Measurements from ENCODE around the gene STAB1.
A peak's percentile ranks its signal among the peaks of the same experiment; 100 is the strongest.

The STAB1 gene

GRCh38 chr3:52479037-52479876 is 15.9 kb upstream of the STAB1 start:
- no peak for DNase-seq
- no peak for TF ChIP-seq CTCF (IDR thresholded peaks at IDR 0.05; ENCODE audit: low read depth, low read length, missing control alignments)
- H3K36me3 ChIP-seq (replicated peaks): peaks cover 64% of the 10 kb centered on the region
- H3K27ac ChIP-seq: no peak overlapping the region
- no peaks in the 10 kb centered on the region for H3K27me3 ChIP-seq (replicated peaks)
- H3K4me3 ChIP-seq (ENCODE audit: low read depth, low read length): no peak overlapping the region
- in situ Hi-C loops (cut with HindIII; ENCODE audit: low pct_ligation_motif_present, low sequenced_read_pairs): no loop called here

- H3K27me3 ChIP-seq (replicated peaks): no peaks in the 10 kb centered on the region
- no peak for TF ChIP-seq CTCF (IDR thresholded peaks at IDR 0.05; ENCODE audit: low read depth, low read length, missing control alignments)
- H3K27ac ChIP-seq: no peak overlapping the region
- H3K4me3 ChIP-seq (ENCODE audit: low read depth, low read length): no peak overlapping the region
- H3K36me3 ChIP-seq (replicated peaks): peaks cover 64% of the 10 kb centered on the region
- in situ Hi-C loops (cut with HindIII; ENCODE audit: low pct_ligation_motif_present, low sequenced_read_pairs): no loop called here
- DNase-seq: no peak
These were observed 15.1 kb upstream of the STAB1 start for GRCh38 chr3:52479877-52480575.

GRCh38 chr3:52480768-52481715 is 14.1 kb upstream of the STAB1 start:
- TF ChIP-seq CTCF (IDR thresholded peaks at IDR 0.05; ENCODE audit: low read depth, low read length, missing control alignments): no peak
- no peak for DNase-seq
- Histone ChIP-seq H3K27me3 (replicated peaks) (no peaks in the 10 kb centered on the region), H3K36me3 (replicated peaks) (peaks cover 65% of the 10 kb centered on the region), H3K4me3 (ENCODE audit: low read depth, low read length) (no peak overlapping the region), H3K27ac (no peak overlapping the region)
- in situ Hi-C loops (cut with HindIII; ENCODE audit: low pct_ligation_motif_present, low sequenced_read_pairs): no loop called here

GRCh38 chr3:52481819-52482521 is 13.2 kb upstream of the STAB1 start:
- Histone ChIP-seq H3K27ac (no peak overlapping the region), H3K36me3 (replicated peaks) (peaks cover 58% of the 10 kb centered on the region), H3K4me3 (ENCODE audit: low read depth, low read length) (no peak overlapping the region), H3K27me3 (replicated peaks) (no peaks in the 10 kb centered on the region)
- peak; percentile 66 for TF ChIP-seq CTCF (IDR thresholded peaks at IDR 0.05; ENCODE audit: low read depth, low read length, missing control alignments)
- DNase-seq: no peak
- in situ Hi-C loops (cut with HindIII; ENCODE audit: low pct_ligation_motif_present, low sequenced_read_pairs): no loop called here

- TF ChIP-seq CTCF (IDR thresholded peaks at IDR 0.05; ENCODE audit: low read depth, low read length, missing control alignments): no peak
- Histone ChIP-seq H3K36me3 (replicated peaks) (peaks cover 58% of the 10 kb centered on the region), H3K27ac (no peak overlapping the region), H3K27me3 (replicated peaks) (no peaks in the 10 kb centered on the region), H3K4me3 (ENCODE audit: low read depth, low read length) (no peak overlapping the region)
- in situ Hi-C loops (cut with HindIII; ENCODE audit: low pct_ligation_motif_present, low sequenced_read_pairs): no loop called here
- DNase-seq: no peak
These were observed 12.1 kb upstream of the STAB1 start for GRCh38 chr3:52483081-52483480.

Measured in brain microvascular endothelial cell (primary cell).